ENCODE data around the gene CDK14.
"Not testable (repeated sequence)": the region's sequence is repeated elsewhere in the genome, so short reads cannot be mapped to it uniquely, and the experiment has no call there.

Gene CDK14

GRCh38 chr7:90794234-90794633 is 198.1 kb downstream of the CDK14 start:
- not testable (repeated sequence) for DNase-seq (ENCODE audit: low read depth)

GRCh38 chr7:90797596-90797995 is 201.5 kb downstream of the CDK14 start:
- DNase-seq (ENCODE audit: low read depth): no peak

- DNase-seq (ENCODE audit: low read depth): no peak
Observed at GRCh38 chr7:90804370-90804769, 208.2 kb downstream of the CDK14 start.

GRCh38 chr7:90815552-90815951 is 219.4 kb downstream of the CDK14 start:
- not testable (repeated sequence) for DNase-seq (ENCODE audit: low read depth)

- no peak for DNase-seq (ENCODE audit: low read depth)
Observed at GRCh38 chr7:90816511-90817142, 220.5 kb downstream of the CDK14 start.

GRCh38 chr7:90817151-90817550 is 221.0 kb downstream of the CDK14 start:
- DNase-seq (ENCODE audit: low read depth): no peak

GRCh38 chr7:90817846-90818245 is 221.7 kb downstream of the CDK14 start:
- no peak for DNase-seq (ENCODE audit: low read depth)

- DNase-seq (ENCODE audit: low read depth): no peak
Observed at GRCh38 chr7:90818341-90818740, 222.2 kb downstream of the CDK14 start.

GRCh38 chr7:90821961-90822620 is 226.0 kb downstream of the CDK14 start:
- DNase-seq (ENCODE audit: low read depth): no peak

- no peak for DNase-seq (ENCODE audit: low read depth)
Observed at GRCh38 chr7:90824386-90825307, 228.5 kb downstream of the CDK14 start.

- DNase-seq (ENCODE audit: low read depth): no peak
Observed at GRCh38 chr7:90825779-90826178, 229.7 kb downstream of the CDK14 start.

- no peak for DNase-seq (ENCODE audit: low read depth)
Observed at GRCh38 chr7:90828601-90829000, 232.5 kb downstream of the CDK14 start.

- DNase-seq (ENCODE audit: low read depth): no peak
Observed at GRCh38 chr7:90830308-90830707, 234.2 kb downstream of the CDK14 start.

GRCh38 chr7:90832726-90833125 is 236.6 kb downstream of the CDK14 start:
- DNase-seq (ENCODE audit: low read depth): no peak

- no peak for DNase-seq (ENCODE audit: low read depth)
Observed at GRCh38 chr7:90833443-90833842, 237.3 kb downstream of the CDK14 start.

- DNase-seq (ENCODE audit: low read depth): no peak
Observed at GRCh38 chr7:90834771-90835170, 238.7 kb downstream of the CDK14 start.

GRCh38 chr7:90835861-90836260 is 239.7 kb downstream of the CDK14 start:
- DNase-seq (ENCODE audit: low read depth): no peak

GRCh38 chr7:90836937-90837336 is 240.8 kb downstream of the CDK14 start:
- DNase-seq (ENCODE audit: low read depth): no peak

- DNase-seq (ENCODE audit: low read depth): no peak
Observed at GRCh38 chr7:90838799-90839198, 242.7 kb downstream of the CDK14 start.

GRCh38 chr7:90839316-90839715 is 243.2 kb downstream of the CDK14 start:
- DNase-seq (ENCODE audit: low read depth): no peak

- no peak for DNase-seq (ENCODE audit: low read depth)
Observed at GRCh38 chr7:90839727-90840291, 243.7 kb downstream of the CDK14 start.

GRCh38 chr7:90841759-90842429 is 245.8 kb downstream of the CDK14 start:
- no peak for DNase-seq (ENCODE audit: low read depth)
